K562 (cell line): ENCODE measurements around the gene SLC18B1. TPM values are rescaled to one million over a fixed set of nuclear protein-coding genes. Genes with fewer than 3 reads are reported as not detected.

ENCODE experiments used
- ATAC-seq: fragments of 200-7000 bp; cut with Tn5 transposase; 3 replicates; pipeline ENCODE4 v1.9.1; 2020; ENCODE audit warnings: moderate library complexity
- BruUV-seq: library from RNA; stranded (reverse); fragments of 400-500 nt; replicated peaks from 2 replicates; lab custom pipeline; 2021; lab: Mats Ljungman, UMichigan
- CTCF ChIA-PET: fragments of 300-600 bp; formaldehyde crosslinking; extraction: SDS; loops from one replicate; lab custom pipeline; 2021; ENCODE audit warnings: low intra/inter-chr PET ratio; lab: Yijun Ruan, JAX
- POLR2A ChIA-PET: fragments of 300-600, 350-650 bp; sonication (Branson Sonifier 250); formaldehyde crosslinking; extraction: SDS; loops from one replicate; lab custom pipeline; 2021; ENCODE audit warnings: antibody characterized with exemption, inconsistent platforms; lab: Yijun Ruan, JAX
- DNase-seq, 4 experiments: peaks; one replicate each; pipeline versions ENCODE4 v3.0.0 to v3.0.0-alpha.2; 2011 to 2018; ENCODE audit warnings: low spot score in 3 of 4, mixed read lengths in 3 of 4; ENCODE audit errors: extremely low read depth in 1 of 4
- FAIRE-seq: peaks from 2 replicates; lab custom pipeline; 2011; peaks lifted over from hg19 to GRCh38; lab: Jason Lieb, UNC
- H2AFZ ChIP-seq: 2 replicates; pipeline ENCODE4 v1.6.0; 2011; ENCODE audit warnings: low read depth, low read length, control low read depth, inconsistent platforms
- H3K27ac ChIP-seq: fragments of 200-600 bp; 3 replicates; pipeline ENCODE4 v1.8.0; 2011; ENCODE audit warnings: low read depth, mild to moderate bottlenecking, control low read depth, inconsistent platforms, low read length, moderate library complexity, mixed read lengths; ENCODE audit errors: extremely low read depth
- H3K27me3 ChIP-seq, 2 experiments: fragments of 300-600 bp in 1 of 2; 2 replicates in 1 of 2; 3 replicates in 1 of 2; pipeline versions ENCODE4 v1.6.0 to v1.8.0; 2011; ENCODE audit warnings: inconsistent platforms in 2 of 2, low read length in 2 of 2, mild to moderate bottlenecking in 1 of 2, mixed read lengths in 1 of 2, moderate library complexity in 1 of 2; ENCODE audit not compliant: control insufficient read depth in 2 of 2, insufficient read depth in 2 of 2
- H3K36me3 ChIP-seq: fragments of 300-600 bp; 3 replicates; pipeline ENCODE4 v1.8.0; 2011; ENCODE audit warnings: mild to moderate bottlenecking, low read length, inconsistent platforms; ENCODE audit not compliant: control insufficient read depth, insufficient read depth
- H3K4me1 ChIP-seq, 2 experiments: fragments of 200-600 bp in 1 of 2; replicated peaks in 1 of 2; 2 replicates in 1 of 2; 3 replicates in 1 of 2; pipeline versions ENCODE4 v1.5.1 to v1.8.0; 2011; ENCODE audit warnings: inconsistent platforms in 2 of 2, low read length in 2 of 2, mild to moderate bottlenecking in 1 of 2, mixed read lengths in 1 of 2, moderate library complexity in 1 of 2; ENCODE audit not compliant: control insufficient read depth in 2 of 2, insufficient read depth in 2 of 2
- H3K4me2 ChIP-seq: 2 replicates; pipeline ENCODE4 v1.6.1; 2011; ENCODE audit warnings: low read length, control low read depth, inconsistent platforms, mixed read lengths; ENCODE audit not compliant: insufficient read depth
- H3K4me3 ChIP-seq: fragments of 200-600 bp; sonication (generic), shearing (Covaris generic); 2 replicates; pipeline ENCODE4 v1.5.1; 2016; ENCODE audit warnings: control low read depth, inconsistent platforms
- H3K79me2 ChIP-seq: fragments of 200-600 bp; 3 replicates; pipeline ENCODE4 v1.8.0; 2011; ENCODE audit warnings: low read length, inconsistent platforms; ENCODE audit not compliant: control insufficient read depth, insufficient read depth
- H3K9ac ChIP-seq, 2 experiments: 2 replicates each; pipeline versions ENCODE4 v1.6.0 to v1.6.1; 2011; ENCODE audit warnings: low read depth in 2 of 2, low read length in 2 of 2, control low read depth in 1 of 2, inconsistent platforms in 1 of 2, mild to moderate bottlenecking in 1 of 2, mixed read lengths in 1 of 2; ENCODE audit not compliant: insufficient read depth in 1 of 2
- H3K9me1 ChIP-seq: one replicate; pipeline ENCODE4 v1.6.0; 2011; ENCODE audit warnings: inconsistent platforms, mild to moderate bottlenecking, low read length, moderate library complexity; ENCODE audit not compliant: control insufficient read depth, insufficient read depth
- H3K9me3 ChIP-seq: replicated peaks from 2 replicates; pipeline ENCODE4 v1.5.1; 2011; ENCODE audit warnings: low read depth, low read length, inconsistent platforms; ENCODE audit not compliant: control insufficient read depth, insufficient read depth
- H4K20me1 ChIP-seq: replicated peaks from 2 replicates; pipeline ENCODE4 v1.6.1; 2011; ENCODE audit warnings: low read length, inconsistent platforms, mixed read lengths; ENCODE audit not compliant: control insufficient read depth, insufficient read depth
- CBX3 ChIP-seq, 2 experiments: IDR thresholded peaks; 1 replicate in 1 of 2; 2 replicates in 1 of 2; pipeline ENCODE4 v1.6.1; 2012; ENCODE audit warnings: inconsistent platforms in 2 of 2, low read length in 2 of 2, borderline replicate concordance in 1 of 2, control low read depth in 1 of 2
- E2F5 ChIP-seq: sonication (generic); formaldehyde crosslinking; IDR thresholded peaks from 2 replicates; pipeline ENCODE4 v1.8.0; 2022; ENCODE audit warnings: mild to moderate bottlenecking, missing genetic modification reagents
- ELF2 ChIP-seq: fragments of 250-450 bp; sonication (Bioruptor Pico); IDR thresholded peaks from 2 replicates; pipeline ENCODE4 v1.5.0; 2021; ENCODE audit warnings: mild to moderate bottlenecking
- GABPB2 ChIP-seq: fragments of 250-450 bp; sonication (Bioruptor Pico); conservative IDR thresholded peaks from 2 replicates; pipeline ENCODE4 v1.5.1; 2021; ENCODE audit warnings: mild to moderate bottlenecking
- HLTF ChIP-seq: fragments of 450-650 bp; IDR thresholded peaks from 2 replicates; pipeline ENCODE4 v1.6.1; 2016
- NCOR1 ChIP-seq: fragments of 450-650 bp; IDR thresholded peaks from 2 replicates; pipeline ENCODE4 v1.6.1; 2016; ENCODE audit warnings: mild to moderate bottlenecking, moderate library complexity
- PTBP1 ChIP-seq: fragments of 200-400 bp; formaldehyde crosslinking; IDR thresholded peaks from 2 replicates; pipeline ENCODE4 v1.6.1; 2017; ENCODE audit warnings: low read depth, low read length
- TEAD4 ChIP-seq, 2 experiments: sonication (generic) in 1 of 2; formaldehyde crosslinking in 1 of 2; IDR thresholded peaks; 2 replicates each; pipeline versions ENCODE4 v1.6.1 to v1.8.0; 2012 to 2022; ENCODE audit warnings: borderline replicate concordance in 1 of 2, inconsistent platforms in 1 of 2, low read length in 1 of 2, mild to moderate bottlenecking in 1 of 2, missing genetic modification reagents in 1 of 2
- THRAP3 ChIP-seq: fragments of 450-650 bp; IDR thresholded peaks from 2 replicates; pipeline ENCODE4 v1.6.1; 2016; ENCODE audit warnings: mild to moderate bottlenecking, inconsistent platforms, borderline replicate concordance
- ZNF586 ChIP-seq: fragments of 450-650 bp; formaldehyde crosslinking; conservative IDR thresholded peaks from 2 replicates; pipeline ENCODE4 v1.4.0; 2020; ENCODE audit warnings: mild to moderate bottlenecking, moderate library complexity
- ZNF717 ChIP-seq: fragments of 250-450 bp; sonication (Bioruptor Pico); IDR thresholded peaks from 2 replicates; pipeline ENCODE4 v1.5.0; 2021
- ZNF766 ChIP-seq: fragments of 200-800 bp; sonication (Bioruptor generic); conservative IDR thresholded peaks from 2 replicates; pipeline ENCODE4 v1.6.1; 2016; ENCODE audit warnings: missing genetic modification characterization, missing compliant biosample characterization
- WGBS: fragments of 100-300 bp; shearing (Covaris generic); methylation state at CpG from one replicate; pipeline ENCODE4 v1.1.6; 2016; ENCODE audit warnings: low coverage, mixed read lengths; ENCODE audit not compliant: insufficient coverage; ENCODE audit errors: missing lambda C conversion rate; 5-methylcytosine and 5-hydroxymethylcytosine counted together
- in situ Hi-C: fragments of 300-500 bp; cut with MboI; formaldehyde crosslinking; loops from 4 replicates; pipeline ENCODE4 v1.15.0; 2018; ENCODE audit warnings: inconsistent platforms, mixed read lengths
- intact Hi-C: fragments of 100-400 bp; cut with micrococcal nuclease; formaldehyde crosslinking; loops from 2 replicates; pipeline ENCODE4 v1.14.2; 2022
- polyA plus RNA-seq, 8 experiments: library from polyadenylated mRNA; depleted of rRNA in 4 of 8; stranded (reverse) in 5 of 8; unstranded in 3 of 8; fragments of >200 nt; fragmentation: Nextera tagmentation in 2 of 8; fragmentation: Illumina TruSeq in 1 of 8; extraction: Ambion mirVana in 2 of 8; extraction: Trizol in 1 of 8; gene quantifications; 2 replicates each; pipeline versions ENCODE4 v1.2.1 to v1.2.3, GENCODE V29; 2011 to 2014; ENCODE audit warnings: inconsistent platforms in 1 of 8, missing spikeins in 1 of 8
- total RNA-seq, 7 experiments: library from RNA; depleted of rRNA in 6 of 7; stranded (reverse); fragments of >200 nt in 6 of 7; fragmentation: Illumina TruSeq in 2 of 7; extraction: Trizol in 2 of 7; gene quantifications; 2 replicates each; pipeline versions ENCODE4 v1.2.1 to v1.2.3, GENCODE V29; 2011 to 2021; ENCODE audit warnings: low replicate concordance in 1 of 7
- TF ChIP-seq, protein P1 (sequence below): IDR thresholded peaks from 2 replicates; pipeline ENCODE4 v1.6.1; 2012; ENCODE audit warnings: low read depth, low read length, improper control_type of control experiment, borderline replicate concordance
- TF ChIP-seq, protein P2 (sequence below): fragments of 250-450 bp; sonication (Bioruptor Pico); IDR thresholded peaks from 2 replicates; pipeline ENCODE4 v1.5.0; 2020; ENCODE audit warnings: mild to moderate bottlenecking, borderline replicate concordance

Gene SLC18B1
- total and polyA plus RNA-seq, 9 of the 15 experiments (the other 6 are each of a cell fraction or from before 2014, with no cell fraction given): 10.4 to 49.1 (median 32.0) TPM

GRCh38 chr6:132841966-132842365 is 43.5 kb upstream of the SLC18B1 start (continued):
- TF ChIP-seq E2F5 (CRISPR knock-in tag): no peak
- TF ChIP-seq PTBP1: no peak
- no peak for TF ChIP-seq ZNF586 (CRISPR knock-in tag)
- TF ChIP-seq NCOR1: no peak
- TF ChIP-seq THRAP3: no peak
- TF ChIP-seq HLTF: no peak

GRCh38 chr6:132832891-132833290 is 34.5 kb upstream of the SLC18B1 start:
- in situ Hi-C loops: loop anchor here (25.0 kb wide), 1 partner anchor 1079 kb away; no protein-coding TSS in a partner anchor
- FAIRE-seq: peak; percentile 46
- intact Hi-C loops: loop anchor here (5.0 kb wide), 1 partner anchor 114 kb away; no protein-coding TSS in a partner anchor
- TF ChIP-seq, protein P1, sequence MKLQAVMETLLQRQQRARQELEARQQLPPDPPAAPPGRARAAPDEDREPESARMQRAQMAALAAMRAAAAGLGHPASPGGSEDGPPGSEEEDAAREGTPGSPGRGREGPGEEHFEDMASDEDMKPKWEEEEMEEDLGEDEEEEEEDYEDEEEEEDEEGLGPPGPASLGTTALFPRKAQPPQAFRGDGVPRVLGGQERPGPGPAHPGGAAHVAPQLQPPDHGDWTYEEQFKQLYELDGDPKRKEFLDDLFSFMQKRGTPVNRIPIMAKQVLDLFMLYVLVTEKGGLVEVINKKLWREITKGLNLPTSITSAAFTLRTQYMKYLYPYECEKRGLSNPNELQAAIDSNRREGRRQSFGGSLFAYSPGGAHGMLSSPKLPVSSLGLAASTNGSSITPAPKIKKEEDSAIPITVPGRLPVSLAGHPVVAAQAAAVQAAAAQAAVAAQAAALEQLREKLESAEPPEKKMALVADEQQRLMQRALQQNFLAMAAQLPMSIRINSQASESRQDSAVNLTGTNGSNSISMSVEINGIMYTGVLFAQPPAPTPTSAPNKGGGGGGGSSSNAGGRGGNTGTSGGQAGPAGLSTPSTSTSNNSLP: no peak
- TF ChIP-seq, protein P2, sequence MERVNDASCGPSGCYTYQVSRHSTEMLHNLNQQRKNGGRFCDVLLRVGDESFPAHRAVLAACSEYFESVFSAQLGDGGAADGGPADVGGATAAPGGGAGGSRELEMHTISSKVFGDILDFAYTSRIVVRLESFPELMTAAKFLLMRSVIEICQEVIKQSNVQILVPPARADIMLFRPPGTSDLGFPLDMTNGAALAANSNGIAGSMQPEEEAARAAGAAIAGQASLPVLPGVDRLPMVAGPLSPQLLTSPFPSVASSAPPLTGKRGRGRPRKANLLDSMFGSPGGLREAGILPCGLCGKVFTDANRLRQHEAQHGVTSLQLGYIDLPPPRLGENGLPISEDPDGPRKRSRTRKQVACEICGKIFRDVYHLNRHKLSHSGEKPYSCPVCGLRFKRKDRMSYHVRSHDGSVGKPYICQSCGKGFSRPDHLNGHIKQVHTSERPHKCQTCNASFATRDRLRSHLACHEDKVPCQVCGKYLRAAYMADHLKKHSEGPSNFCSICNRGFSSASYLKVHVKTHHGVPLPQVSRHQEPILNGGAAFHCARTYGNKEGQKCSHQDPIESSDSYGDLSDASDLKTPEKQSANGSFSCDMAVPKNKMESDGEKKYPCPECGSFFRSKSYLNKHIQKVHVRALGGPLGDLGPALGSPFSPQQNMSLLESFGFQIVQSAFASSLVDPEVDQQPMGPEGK (CRISPR knock-in tag): no peak
- TF ChIP-seq ELF2: no peak
- no peak for TF ChIP-seq GABPB2
- 0 out of 2 replicates have a peak, but pooled peaks have one; percentile 39 for TF ChIP-seq ZNF766
- no peak for TF ChIP-seq ZNF717 (CRISPR knock-in tag)
- no peak for TF ChIP-seq CBX3 (IDR thresholded peaks at IDR 0.05; ENCODE audit: borderline replicate concordance in 1 of 2, low read length in 2 of 2)
- no peak for TF ChIP-seq TEAD4 (IDR thresholded peaks at IDR 0.05; ENCODE audit: low read length)
- TF ChIP-seq TEAD4 (CRISPR knock-in tag; IDR thresholded peaks at IDR 0.05; ENCODE audit: borderline replicate concordance): no peak

More at GRCh38 chr6:132832891-132833290, 34.5 kb upstream of the SLC18B1 start:
- CTCF ChIA-PET: no interaction called here
- Histone ChIP-seq H3K27ac (peak overlapping the region; percentile 26; the same call in 1 of the 3 replicates), H3K9me1 (no peaks in the 10 kb centered on the region), H3K4me3 (no peak overlapping the region), H3K79me2 (no peaks in the 10 kb centered on the region), H3K4me1 (no peaks in the 10 kb centered on the region; a peak in 1 of 5 replicates), H4K20me1 (no peaks in the 10 kb centered on the region), H3K27me3 (no peaks in the 10 kb centered on the region), H3K9me3 (no peaks in the 10 kb centered on the region), H2AFZ (peak overlapping the region; percentile 60), H3K36me3 (no peaks in the 10 kb centered on the region), H3K9ac (no peak overlapping the region), H3K4me2 (no peak overlapping the region)
- POLR2A ChIA-PET: no interaction called here
- DNase-seq: no peak
- no TSS peak for BruUV-seq
- WGBS: under 1% methylated on average over 6 of the region's 6 CpGs
- peak; percentile 59; the same call in 2 of the 3 replicates for ATAC-seq
